Mesodermal cell (in vitro differentiated cells): ENCODE results near the gene TEAD3.

Experiments used
- H3K27ac ChIP-seq: 2 replicates; pipeline ENCODE4 v1.7.0; 2013; ENCODE audit warnings: mild to moderate bottlenecking, low read depth, low read length, moderate library complexity; ENCODE audit not compliant: severe bottlenecking
- H3K36me3 ChIP-seq: 2 replicates; pipeline ENCODE4 v1.7.1; 2013; ENCODE audit warnings: mild to moderate bottlenecking, low read length, moderate library complexity; ENCODE audit not compliant: control insufficient read depth, insufficient read depth
- H3K4me1 ChIP-seq: one replicate; pipeline ENCODE4 v1.7.1; 2013; ENCODE audit warnings: mild to moderate bottlenecking, low read length; ENCODE audit not compliant: insufficient read depth, control insufficient read depth, poor library complexity, severe bottlenecking
- H3K4me3 ChIP-seq: 2 replicates; pipeline ENCODE4 v1.7.0; 2013; ENCODE audit warnings: low read length, control low read depth, mild to moderate bottlenecking; ENCODE audit not compliant: insufficient read depth, poor library complexity, severe bottlenecking; ENCODE audit errors: extremely low read depth
- H3K9me3 ChIP-seq: 2 replicates; pipeline ENCODE4 v1.7.1; 2013; ENCODE audit warnings: mild to moderate bottlenecking, low read length, moderate library complexity; ENCODE audit not compliant: control insufficient read depth
- WGBS, 2 experiments: methylation state at CpG; one replicate each; pipeline ENCODE4 v1.1.5; 2013; ENCODE audit warnings: missing lambda C conversion rate in 2 of 2; ENCODE audit not compliant: insufficient coverage in 2 of 2; 5-methylcytosine and 5-hydroxymethylcytosine counted together

The TEAD3 gene

GRCh38 chr6:35491558-35492257 lies 5.2 kb downstream of the TEAD3 start:
- peaks cover 82% of the 10 kb centered on the region for H3K4me1 ChIP-seq
- peak overlapping the region; percentile 67 for H3K27ac ChIP-seq

GRCh38 chr6:35490821-35491557 lies 5.9 kb downstream of the TEAD3 start:
- peaks cover 89% of the 10 kb centered on the region for H3K4me1 ChIP-seq
- WGBS, 2 experiments = 18 to 30% methylated on average over 6 to 8 of the region's 8 CpGs
- H3K4me3 ChIP-seq = peak overlapping the region; percentile 5
- peaks cover 18% of the 10 kb centered on the region for H3K36me3 ChIP-seq
- H3K9me3 ChIP-seq = no peaks in the 10 kb centered on the region
- peak overlapping the region; percentile 67 for H3K27ac ChIP-seq

More at GRCh38 chr6:35491558-35492257, 5.2 kb downstream of the TEAD3 start:
- Histone ChIP-seq H3K9me3 (no peaks in the 10 kb centered on the region), H3K4me3 (no peak overlapping the region), H3K36me3 (peaks cover 11% of the 10 kb centered on the region)
- 47 to 52% methylated on average over 2 to 3 of the region's 5 CpGs for WGBS, 2 experiments

- H3K4me1 ChIP-seq = peaks cover 91% of the 10 kb centered on the region
- peak overlapping the region; percentile 67 for H3K27ac ChIP-seq
Measured at GRCh38 chr6:35489995-35490791, 6.7 kb downstream of the TEAD3 start.

GRCh38 chr6:35489066-35489465 lies 7.8 kb downstream of the TEAD3 start:
- H3K27ac ChIP-seq = no peak overlapping the region
- 86% methylated on average over 1 of the region's 1 CpG; no CpG with 5 or more reads in 1 of the 2 experiments for WGBS, 2 experiments

More at GRCh38 chr6:35489995-35490791, 6.7 kb downstream of the TEAD3 start:
- Histone ChIP-seq H3K4me3 (peak overlapping the region; percentile 18), H3K36me3 (peaks cover 18% of the 10 kb centered on the region), H3K9me3 (no peaks in the 10 kb centered on the region)
- 2 to 12% methylated on average over 10 to 12 of the region's 28 CpGs for whole genome bisulfite sequencing, 2 experiments

GRCh38 chr6:35488517-35488862 lies 8.4 kb downstream of the TEAD3 start:
- 83 to 85% methylated on average over 7 to 8 of the region's 9 CpGs for WGBS, 2 experiments
- no peaks in the 10 kb centered on the region for H3K9me3 ChIP-seq
- H3K4me3 ChIP-seq = no peak overlapping the region
- H3K4me1 ChIP-seq = peaks cover 84% of the 10 kb centered on the region
- peaks cover 28% of the 10 kb centered on the region for H3K36me3 ChIP-seq
- H3K27ac ChIP-seq = peak overlapping the region; percentile 51

More at GRCh38 chr6:35489066-35489465, 7.8 kb downstream of the TEAD3 start:
- Histone ChIP-seq H3K36me3 (peaks cover 25% of the 10 kb centered on the region), H3K4me1 (peaks cover 89% of the 10 kb centered on the region), H3K9me3 (no peaks in the 10 kb centered on the region), H3K4me3 (no peak overlapping the region)

GRCh38 chr6:35487658-35488516 lies 9.0 kb downstream of the TEAD3 start:
- H3K27ac ChIP-seq = peak overlapping the region; percentile 59
- H3K9me3 ChIP-seq = no peaks in the 10 kb centered on the region
- H3K4me1 ChIP-seq = peaks cover 78% of the 10 kb centered on the region
- H3K4me3 ChIP-seq = no peak overlapping the region
- H3K36me3 ChIP-seq = peaks cover 28% of the 10 kb centered on the region
- WGBS, 2 experiments = 56 to 81% methylated on average over 4 to 7 of the region's 9 CpGs

GRCh38 chr6:35486005-35486925 lies 10.6 kb downstream of the TEAD3 start:
- Histone ChIP-seq H3K4me1 (peaks cover 62% of the 10 kb centered on the region), H3K36me3 (peaks cover 42% of the 10 kb centered on the region), H3K4me3 (no peak overlapping the region), H3K27ac (peak overlapping the region; percentile 89), H3K9me3 (no peaks in the 10 kb centered on the region)
- WGBS, 2 experiments = 86 to 89% methylated on average over 52 to 61 of the region's 61 CpGs

GRCh38 chr6:35485402-35485877 lies 11.4 kb downstream of the TEAD3 start:
- 39 to 45% methylated on average over 10 to 11 of the region's 11 CpGs for WGBS, 2 experiments
- peaks cover 48% of the 10 kb centered on the region for H3K36me3 ChIP-seq

GRCh38 chr6:35484921-35485392 lies 11.9 kb downstream of the TEAD3 start:
- no peaks in the 10 kb centered on the region for H3K9me3 ChIP-seq
- H3K27ac ChIP-seq = peak overlapping the region; percentile 89
- WGBS, 2 experiments = 83 to 91% methylated on average over 6 to 7 of the region's 7 CpGs
- H3K36me3 ChIP-seq = peaks cover 53% of the 10 kb centered on the region
- no peak overlapping the region for H3K4me3 ChIP-seq
- peaks cover 48% of the 10 kb centered on the region for H3K4me1 ChIP-seq

More at GRCh38 chr6:35485402-35485877, 11.4 kb downstream of the TEAD3 start:
- peak overlapping the region; percentile 89 for H3K27ac ChIP-seq
- H3K4me1 ChIP-seq = peaks cover 53% of the 10 kb centered on the region
- no peak overlapping the region for H3K4me3 ChIP-seq
- no peaks in the 10 kb centered on the region for H3K9me3 ChIP-seq
